Smooth muscle cell (in vitro differentiated cells): ENCODE data around the gene LRRC7. TPM values are rescaled to one million over a fixed set of nuclear protein-coding genes. Genes with fewer than 3 reads are reported as not detected.
A peak's percentile ranks its signal among the peaks of the same experiment; 100 is the strongest.

Experiments used
- DNase-seq: peaks from one replicate; lab custom pipeline; 2025; ENCODE audit not compliant: unreplicated experiment; lab: John Stamatoyannopoulos, UW
- H2AFZ ChIP-seq: fragments of 200-600 bp; sonication (generic); 2 replicates; pipeline ENCODE4 v1.6.0; 2016; ENCODE audit warnings: antibody characterized with exemption, low read depth, mild to moderate bottlenecking
- H3F3A ChIP-seq: fragments of 200-600 bp; sonication (generic); 2 replicates; pipeline ENCODE4 v1.6.0; 2017; ENCODE audit warnings: antibody characterized with exemption, low read depth
- H3K27ac ChIP-seq: fragments of 200-600 bp; sonication (generic); 2 replicates; pipeline ENCODE4 v1.5.1; 2016; ENCODE audit warnings: low read depth, mild to moderate bottlenecking
- H3K27me3 ChIP-seq: fragments of 200-600 bp; sonication (generic); 2 replicates; pipeline ENCODE4 v1.6.1; 2016; ENCODE audit warnings: low read depth, mild to moderate bottlenecking
- H3K36me3 ChIP-seq: fragments of 200-600 bp; sonication (generic); 2 replicates; pipeline ENCODE4 v1.5.1; 2016; ENCODE audit warnings: low read depth
- H3K4me1 ChIP-seq: fragments of 200-600 bp; sonication (generic); 2 replicates; pipeline ENCODE4 v1.5.1; 2016; ENCODE audit warnings: low read depth
- H3K4me2 ChIP-seq: fragments of 200-600 bp; sonication (generic); 2 replicates; pipeline ENCODE4 v1.6.0; 2016; ENCODE audit warnings: mild to moderate bottlenecking
- H3K4me3 ChIP-seq: fragments of 200-600 bp; sonication (generic); 2 replicates; pipeline ENCODE4 v1.5.1; 2016; ENCODE audit warnings: mild to moderate bottlenecking
- H3K79me2 ChIP-seq: fragments of 200-600 bp; sonication (generic); 2 replicates; pipeline ENCODE4 v1.6.0; 2016; ENCODE audit warnings: low read depth, mild to moderate bottlenecking
- H3K9ac ChIP-seq: fragments of 200-600 bp; sonication (generic); 2 replicates; pipeline ENCODE4 v1.6.0; 2016; ENCODE audit warnings: low read depth
- H3K9me3 ChIP-seq: fragments of 200-600 bp; sonication (generic); replicated peaks from 2 replicates; pipeline ENCODE4 v1.5.1; 2016; ENCODE audit warnings: low read depth
- H4K20me1 ChIP-seq: fragments of 200-600 bp; sonication (generic); 2 replicates; pipeline ENCODE4 v1.6.0; 2016; ENCODE audit warnings: low read depth
- CTCF ChIP-seq: fragments of 200-600 bp; sonication (generic); IDR thresholded peaks from 2 replicates; pipeline ENCODE4 v1.5.1; 2017; ENCODE audit warnings: borderline replicate concordance, mild to moderate bottlenecking, antibody characterized with exemption; ENCODE audit not compliant: insufficient read depth, poor library complexity, severe bottlenecking
- WGBS: methylation state at CpG from one replicate; pipeline ENCODE4 v1.1.7; 2016; ENCODE audit warnings: low lambda C conversion rate; 5-methylcytosine and 5-hydroxymethylcytosine counted together
- polyA plus RNA-seq: library from polyadenylated mRNA; unstranded; fragments of >200 nt; fragmentation: Nextera tagmentation; extraction: Ambion mirVana; gene quantifications from 2 replicates; pipeline ENCODE4 v1.2.1, GENCODE V29; 2016
- total RNA-seq: library from RNA; depleted of rRNA; stranded (reverse); fragments of >200 nt; gene quantifications from 2 replicates; pipeline ENCODE4 v1.2.3, GENCODE V29; 2014

The LRRC7 gene
- total and polyA plus RNA-seq, 2 experiments from 2014 or later = 0.04 to 0.06 TPM

GRCh38 chr1:69845655-69846054 is 277.9 kb downstream of the LRRC7 start:
- H3K4me2 ChIP-seq = no peak overlapping the region

GRCh38 chr1:69846267-69846666 is 278.5 kb downstream of the LRRC7 start:
- Histone ChIP-seq H3K4me3 (no peak overlapping the region), H3K36me3 (no peaks in the 10 kb centered on the region), H3K4me2 (no peak overlapping the region), H2AFZ (peak overlapping the region; percentile 29), H3K9ac (no peak overlapping the region), H3K27me3 (no peaks in the 10 kb centered on the region), H3F3A (no peaks in the 10 kb centered on the region), H3K79me2 (no peaks in the 10 kb centered on the region), H3K27ac (no peak overlapping the region), H3K9me3 (no peaks in the 10 kb centered on the region), H3K4me1 (peaks cover 5% of the 10 kb centered on the region), H4K20me1 (no peaks in the 10 kb centered on the region)
- no peak for TF ChIP-seq CTCF
- no peak for DNase-seq
- 48% methylated on average over 3 of the region's 3 CpGs for WGBS

More at GRCh38 chr1:69845655-69846054, 277.9 kb downstream of the LRRC7 start:
- H3F3A ChIP-seq = no peaks in the 10 kb centered on the region
- DNase-seq = no peak
- 95% methylated on average over 1 of the region's 1 CpG for WGBS
- H3K4me3 ChIP-seq = no peak overlapping the region
- no peaks in the 10 kb centered on the region for H3K27me3 ChIP-seq
- H3K27ac ChIP-seq = no peak overlapping the region
- no peak overlapping the region for H3K9ac ChIP-seq
- H3K4me1 ChIP-seq = peaks cover 5% of the 10 kb centered on the region
- H3K36me3 ChIP-seq = no peaks in the 10 kb centered on the region
- no peak for TF ChIP-seq CTCF
- H2AFZ ChIP-seq = no peak overlapping the region
- H3K9me3 ChIP-seq = no peaks in the 10 kb centered on the region
- no peaks in the 10 kb centered on the region for H3K79me2 ChIP-seq
- H4K20me1 ChIP-seq = no peaks in the 10 kb centered on the region

GRCh38 chr1:69847670-69848069 is 279.9 kb downstream of the LRRC7 start:
- H3K79me2 ChIP-seq = no peaks in the 10 kb centered on the region
- H3K36me3 ChIP-seq = no peaks in the 10 kb centered on the region
- H3K27me3 ChIP-seq = no peaks in the 10 kb centered on the region
- TF ChIP-seq CTCF = no peak
- no peaks in the 10 kb centered on the region for H4K20me1 ChIP-seq
- WGBS = 86% methylated on average over 4 of the region's 4 CpGs
- no peak overlapping the region for H3K27ac ChIP-seq
- DNase-seq = no peak
- peaks cover 5% of the 10 kb centered on the region for H3K4me1 ChIP-seq
- H2AFZ ChIP-seq = no peak overlapping the region
- H3K9ac ChIP-seq = no peak overlapping the region
- H3F3A ChIP-seq = no peaks in the 10 kb centered on the region
- no peak overlapping the region for H3K4me3 ChIP-seq
- H3K9me3 ChIP-seq = no peaks in the 10 kb centered on the region
- no peak overlapping the region for H3K4me2 ChIP-seq

- Histone ChIP-seq H3K27ac (no peak overlapping the region), H2AFZ (no peak overlapping the region), H3K4me2 (no peak overlapping the region), H3K4me3 (no peak overlapping the region), H3K36me3 (no peaks in the 10 kb centered on the region), H3K4me1 (no peaks in the 10 kb centered on the region), H3F3A (no peaks in the 10 kb centered on the region), H3K27me3 (no peaks in the 10 kb centered on the region), H3K9ac (no peak overlapping the region), H3K9me3 (no peaks in the 10 kb centered on the region), H3K79me2 (no peaks in the 10 kb centered on the region), H4K20me1 (no peaks in the 10 kb centered on the region)
- no peak for DNase-seq
- WGBS = 83% methylated on average over 4 of the region's 4 CpGs
- TF ChIP-seq CTCF = no peak
These were observed 284.4 kb downstream of the LRRC7 start for GRCh38 chr1:69852151-69852550.
